Neural cell (in vitro differentiated cells): Measurements from ENCODE around the gene CRIM1. TPM values are rescaled to one million over a fixed set of nuclear protein-coding genes. Genes with fewer than 3 reads are reported as not detected.

Experiments used
- H2AFZ ChIP-seq: fragments of 200-600, 300-800 bp; sonication (generic), shearing (Covaris generic); 2 replicates; pipeline ENCODE4 v1.6.0; 2014; ENCODE audit warnings: low read depth, mild to moderate bottlenecking, antibody characterized with exemption, low read length, moderate library complexity
- H3F3A ChIP-seq: fragments of 200-600 bp; shearing (Covaris generic); 2 replicates; pipeline ENCODE4 v1.6.1; 2016; ENCODE audit warnings: mild to moderate bottlenecking, moderate library complexity, mixed read lengths, antibody characterized with exemption, low read length; ENCODE audit not compliant: insufficient read depth, poor library complexity, severe bottlenecking
- H3K27ac ChIP-seq: fragments of 200-600, 300-800 bp; sonication (generic), shearing (Covaris generic); 2 replicates; pipeline ENCODE4 v1.5.1; 2014; ENCODE audit warnings: mild to moderate bottlenecking, low read length, moderate library complexity
- H3K27me3 ChIP-seq: fragments of 300-800, 200-600 bp; sonication (generic), shearing (Covaris generic); 2 replicates; pipeline ENCODE4 v1.6.0; 2014; ENCODE audit warnings: mild to moderate bottlenecking, low read depth, low read length, moderate library complexity; ENCODE audit not compliant: insufficient read depth
- H3K36me3 ChIP-seq: fragments of 300-800, 200-600 bp; sonication (generic), shearing (Covaris generic); 2 replicates; pipeline ENCODE4 v1.5.1; 2014; ENCODE audit warnings: mild to moderate bottlenecking, antibody characterized with exemption, low read length, moderate library complexity; ENCODE audit not compliant: insufficient read depth
- H3K4me2 ChIP-seq: fragments of 300-800, 200-600 bp; sonication (generic), shearing (Covaris generic); 2 replicates; pipeline ENCODE4 v1.6.0; 2014; ENCODE audit warnings: mild to moderate bottlenecking, low read length
- H3K4me3 ChIP-seq: fragments of 300-800, 200-600 bp; sonication (generic), shearing (Covaris generic); 2 replicates; pipeline ENCODE4 v1.5.1; 2014; ENCODE audit warnings: mild to moderate bottlenecking, low read length, moderate library complexity
- H3K79me2 ChIP-seq: fragments of 200-600 bp; shearing (Covaris generic); replicated peaks from 2 replicates; pipeline ENCODE4 v1.6.0; 2014; ENCODE audit warnings: mild to moderate bottlenecking, low read length, moderate library complexity; ENCODE audit not compliant: insufficient read depth
- H3K9ac ChIP-seq: fragments of 300-800, 200-600 bp; sonication (generic), shearing (Covaris generic); 2 replicates; pipeline ENCODE4 v1.6.1; 2016; ENCODE audit warnings: mild to moderate bottlenecking, low read length, mixed read lengths
- H3K9me2 ChIP-seq: fragments of 200-600 bp; shearing (Covaris generic); 2 replicates; pipeline ENCODE4 v1.6.1; 2016; ENCODE audit warnings: mild to moderate bottlenecking, low read length, mixed read lengths; ENCODE audit not compliant: insufficient read depth
- H3K9me3 ChIP-seq: fragments of 200-600, 300-800 bp; sonication (generic), shearing (Covaris generic); 2 replicates; pipeline ENCODE4 v1.6.1; 2016; ENCODE audit warnings: mild to moderate bottlenecking, mixed run types, low read length, moderate library complexity, mixed read lengths
- H4K20me1 ChIP-seq: fragments of 200-600 bp; shearing (Covaris generic); 2 replicates; pipeline ENCODE4 v1.6.1; 2016; ENCODE audit warnings: mild to moderate bottlenecking, mixed run types; ENCODE audit not compliant: insufficient read depth
- EP300 ChIP-seq: fragments of 450-650 bp; conservative IDR thresholded peaks from 2 replicates; pipeline ENCODE4 v1.6.1; 2014; ENCODE audit warnings: antibody characterized with exemption, mild to moderate bottlenecking, moderate library complexity; ENCODE audit not compliant: poor library complexity, severe bottlenecking
- MXI1 ChIP-seq: fragments of 450-650 bp; conservative IDR thresholded peaks from 2 replicates; pipeline ENCODE4 v1.6.1; 2014; ENCODE audit warnings: antibody characterized with exemption, mild to moderate bottlenecking; ENCODE audit not compliant: poor library complexity, severe bottlenecking
- POLR2AphosphoS5 ChIP-seq: IDR thresholded peaks from 2 replicates; pipeline ENCODE4 v1.6.1; 2012
- RAD21 ChIP-seq: fragments of 450-650 bp; conservative IDR thresholded peaks from 2 replicates; pipeline ENCODE4 v1.6.1; 2014; ENCODE audit warnings: antibody characterized with exemption, mild to moderate bottlenecking, moderate library complexity
- SMC3 ChIP-seq: fragments of 450-650 bp; conservative IDR thresholded peaks from 2 replicates; pipeline ENCODE4 v1.6.1; 2014; ENCODE audit warnings: antibody characterized with exemption, mild to moderate bottlenecking, moderate library complexity; ENCODE audit not compliant: poor library complexity
- TAF1 ChIP-seq: IDR thresholded peaks from 2 replicates; pipeline ENCODE4 v1.6.1; 2012; ENCODE audit warnings: low read depth
- polyA plus RNA-seq: library from polyadenylated mRNA; depleted of rRNA; stranded (reverse); fragments of >200 nt; gene quantifications from 2 replicates; pipeline ENCODE4 v1.2.3, GENCODE V29; 2014
- TF ChIP-seq, protein P1 (sequence below): IDR thresholded peaks from 2 replicates; pipeline ENCODE4 v1.6.1; 2012; ENCODE audit warnings: borderline replicate concordance
- TF ChIP-seq, protein P2 (sequence below): fragments of 450-650 bp; IDR thresholded peaks from 2 replicates; pipeline ENCODE4 v1.5.1; 2014; ENCODE audit warnings: antibody characterized with exemption, mild to moderate bottlenecking, moderate library complexity; ENCODE audit not compliant: poor library complexity, severe bottlenecking

CRIM1 gene
- polyA plus RNA-seq, 1 donor from 2014 or later: 6.7 TPM

DNA sequence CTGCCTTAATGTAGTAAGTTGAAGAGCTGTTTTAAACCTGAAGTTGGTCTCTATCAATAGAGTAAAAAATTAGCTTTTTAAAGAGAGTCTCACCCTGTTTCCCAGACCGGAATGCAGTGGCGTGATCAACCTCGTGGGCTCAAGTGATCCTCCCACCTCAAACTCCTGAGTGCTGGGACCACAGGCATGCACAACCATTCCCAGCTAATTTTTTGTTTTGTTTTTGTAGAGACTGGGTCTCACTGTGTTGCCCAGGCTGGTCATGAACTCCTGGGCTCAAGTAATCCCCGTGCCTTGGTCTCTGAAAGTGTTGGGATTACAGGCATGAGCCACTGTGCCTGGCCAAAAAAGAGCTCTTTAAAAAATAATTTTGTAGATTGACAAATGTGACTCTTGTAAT, 40.3 kb downstream of the CRIM1 start:
- Histone ChIP-seq H3K9me2 (no peaks in the 10 kb centered on the region), H3K79me2 (no peaks in the 10 kb centered on the region), H3K4me2 (no peak overlapping the region), H3K27ac (no peak overlapping the region), H3F3A (no peaks in the 10 kb centered on the region), H4K20me1 (no peaks in the 10 kb centered on the region), H3K4me3 (no peak overlapping the region), H3K36me3 (no peaks in the 10 kb centered on the region), H3K9ac (no peak overlapping the region), H3K27me3 (no peaks in the 10 kb centered on the region), H2AFZ (no peak overlapping the region), H3K9me3 (no peaks in the 10 kb centered on the region)
- TF ChIP-seq MXI1 (no peak), EP300 (no peak), RAD21 (no peak), POLR2AphosphoS5 (no peak), SMC3 (no peak), TAF1 (no peak)
- TF ChIP-seq, protein P1, sequence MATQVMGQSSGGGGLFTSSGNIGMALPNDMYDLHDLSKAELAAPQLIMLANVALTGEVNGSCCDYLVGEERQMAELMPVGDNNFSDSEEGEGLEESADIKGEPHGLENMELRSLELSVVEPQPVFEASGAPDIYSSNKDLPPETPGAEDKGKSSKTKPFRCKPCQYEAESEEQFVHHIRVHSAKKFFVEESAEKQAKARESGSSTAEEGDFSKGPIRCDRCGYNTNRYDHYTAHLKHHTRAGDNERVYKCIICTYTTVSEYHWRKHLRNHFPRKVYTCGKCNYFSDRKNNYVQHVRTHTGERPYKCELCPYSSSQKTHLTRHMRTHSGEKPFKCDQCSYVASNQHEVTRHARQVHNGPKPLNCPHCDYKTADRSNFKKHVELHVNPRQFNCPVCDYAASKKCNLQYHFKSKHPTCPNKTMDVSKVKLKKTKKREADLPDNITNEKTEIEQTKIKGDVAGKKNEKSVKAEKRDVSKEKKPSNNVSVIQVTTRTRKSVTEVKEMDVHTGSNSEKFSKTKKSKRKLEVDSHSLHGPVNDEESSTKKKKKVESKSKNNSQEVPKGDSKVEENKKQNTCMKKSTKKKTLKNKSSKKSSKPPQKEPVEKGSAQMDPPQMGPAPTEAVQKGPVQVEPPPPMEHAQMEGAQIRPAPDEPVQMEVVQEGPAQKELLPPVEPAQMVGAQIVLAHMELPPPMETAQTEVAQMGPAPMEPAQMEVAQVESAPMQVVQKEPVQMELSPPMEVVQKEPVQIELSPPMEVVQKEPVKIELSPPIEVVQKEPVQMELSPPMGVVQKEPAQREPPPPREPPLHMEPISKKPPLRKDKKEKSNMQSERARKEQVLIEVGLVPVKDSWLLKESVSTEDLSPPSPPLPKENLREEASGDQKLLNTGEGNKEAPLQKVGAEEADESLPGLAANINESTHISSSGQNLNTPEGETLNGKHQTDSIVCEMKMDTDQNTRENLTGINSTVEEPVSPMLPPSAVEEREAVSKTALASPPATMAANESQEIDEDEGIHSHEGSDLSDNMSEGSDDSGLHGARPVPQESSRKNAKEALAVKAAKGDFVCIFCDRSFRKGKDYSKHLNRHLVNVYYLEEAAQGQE: no peak
- TF ChIP-seq, protein P2, sequence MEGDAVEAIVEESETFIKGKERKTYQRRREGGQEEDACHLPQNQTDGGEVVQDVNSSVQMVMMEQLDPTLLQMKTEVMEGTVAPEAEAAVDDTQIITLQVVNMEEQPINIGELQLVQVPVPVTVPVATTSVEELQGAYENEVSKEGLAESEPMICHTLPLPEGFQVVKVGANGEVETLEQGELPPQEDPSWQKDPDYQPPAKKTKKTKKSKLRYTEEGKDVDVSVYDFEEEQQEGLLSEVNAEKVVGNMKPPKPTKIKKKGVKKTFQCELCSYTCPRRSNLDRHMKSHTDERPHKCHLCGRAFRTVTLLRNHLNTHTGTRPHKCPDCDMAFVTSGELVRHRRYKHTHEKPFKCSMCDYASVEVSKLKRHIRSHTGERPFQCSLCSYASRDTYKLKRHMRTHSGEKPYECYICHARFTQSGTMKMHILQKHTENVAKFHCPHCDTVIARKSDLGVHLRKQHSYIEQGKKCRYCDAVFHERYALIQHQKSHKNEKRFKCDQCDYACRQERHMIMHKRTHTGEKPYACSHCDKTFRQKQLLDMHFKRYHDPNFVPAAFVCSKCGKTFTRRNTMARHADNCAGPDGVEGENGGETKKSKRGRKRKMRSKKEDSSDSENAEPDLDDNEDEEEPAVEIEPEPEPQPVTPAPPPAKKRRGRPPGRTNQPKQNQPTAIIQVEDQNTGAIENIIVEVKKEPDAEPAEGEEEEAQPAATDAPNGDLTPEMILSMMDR: no peak

DNA sequence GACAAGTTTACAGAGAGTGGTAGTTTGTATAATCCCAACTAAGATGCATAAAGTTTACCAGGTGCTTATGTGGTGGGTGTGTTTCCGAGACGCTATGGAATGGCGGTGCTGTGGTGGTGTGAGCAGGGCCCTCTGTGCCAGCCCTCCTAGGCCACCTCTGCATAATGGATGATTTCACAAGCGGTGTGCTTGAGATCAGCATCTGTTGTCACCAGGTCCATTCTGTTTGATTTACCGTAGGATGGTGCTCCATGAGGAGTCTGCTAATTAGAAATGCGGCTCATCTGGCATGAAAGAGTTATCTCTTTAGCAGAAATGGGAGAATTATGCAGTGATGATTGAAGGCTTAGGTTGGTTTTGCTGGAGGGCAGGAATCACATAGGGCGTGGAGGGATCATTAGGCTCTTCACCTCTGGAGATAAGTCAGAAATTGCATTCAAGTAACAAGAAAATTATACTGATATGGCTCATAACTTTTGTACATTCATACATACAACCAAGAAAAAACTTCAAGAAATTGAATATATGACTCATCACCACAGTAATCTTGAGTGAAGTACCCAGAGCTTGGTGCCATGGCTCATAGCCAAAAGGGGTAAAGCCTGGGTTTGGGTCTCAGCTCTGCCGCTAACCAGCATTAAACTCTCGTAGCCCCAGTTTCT, 41.4 kb downstream of the CRIM1 start:
- H3K9me2 ChIP-seq: no peaks in the 10 kb centered on the region
- no peak overlapping the region for H3K9ac ChIP-seq
- no peaks in the 10 kb centered on the region for H3K27me3 ChIP-seq
- H3K79me2 ChIP-seq: no peaks in the 10 kb centered on the region
- no peak for TF ChIP-seq SMC3
- no peak for TF ChIP-seq RAD21
- TF ChIP-seq, protein P1: no peak
- no peak overlapping the region for H2AFZ ChIP-seq
- no peaks in the 10 kb centered on the region for H3K36me3 ChIP-seq
- no peak overlapping the region for H3K27ac ChIP-seq
- no peaks in the 10 kb centered on the region for H3K9me3 ChIP-seq
- no peaks in the 10 kb centered on the region for H3F3A ChIP-seq
- no peak overlapping the region for H3K4me3 ChIP-seq
- H3K4me2 ChIP-seq: no peak overlapping the region
- no peaks in the 10 kb centered on the region for H4K20me1 ChIP-seq
